Measurements from ENCODE around the gene TNRC18. TPM values are rescaled to one million over a fixed set of nuclear protein-coding genes. Genes with fewer than 3 reads are reported as not detected.

TNRC18 gene
- total RNA-seq, 1 experiment from 2014 or later = 31.5 TPM

DNA sequence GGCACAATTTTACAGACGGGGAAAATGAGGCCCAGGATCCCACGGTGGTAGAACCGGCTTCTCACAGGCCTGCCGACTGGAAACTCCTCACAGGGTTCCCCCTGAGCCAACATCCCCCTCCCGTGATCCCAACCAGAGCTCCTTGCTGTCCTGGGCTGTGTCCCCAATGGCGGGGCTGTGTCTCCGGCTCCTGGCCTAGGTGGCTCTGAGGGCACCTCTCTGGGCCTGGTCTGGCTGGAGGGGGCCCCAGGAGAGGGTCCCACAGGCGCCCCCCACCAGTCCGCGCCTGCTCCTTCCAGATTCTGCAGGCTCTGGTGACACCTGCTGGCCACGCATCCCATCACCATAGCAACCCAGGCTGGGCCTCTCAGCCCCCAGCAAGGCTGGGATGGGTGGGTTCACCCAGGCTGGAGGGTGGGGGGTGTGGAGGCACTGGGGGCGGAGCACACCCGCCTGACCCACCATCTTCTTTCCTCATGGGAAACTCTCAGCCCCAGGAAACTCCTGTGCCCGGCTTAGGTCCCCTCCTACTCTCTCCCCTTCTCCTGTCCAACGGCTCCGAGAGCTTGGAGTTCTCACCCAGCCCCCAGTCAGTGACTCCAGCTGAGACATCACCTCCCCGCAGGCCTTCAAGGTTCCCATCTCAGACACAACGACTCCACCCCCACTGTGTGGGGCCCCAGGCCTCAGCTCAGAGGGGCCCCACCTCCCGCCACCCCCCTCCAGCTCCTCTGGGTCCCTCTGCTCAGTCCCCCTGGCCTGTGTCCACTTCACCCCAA lies 27.1 kb upstream of the TNRC18 start:
- DNase-seq (ENCODE audit: low read depth) = peak; percentile 58

DNA sequence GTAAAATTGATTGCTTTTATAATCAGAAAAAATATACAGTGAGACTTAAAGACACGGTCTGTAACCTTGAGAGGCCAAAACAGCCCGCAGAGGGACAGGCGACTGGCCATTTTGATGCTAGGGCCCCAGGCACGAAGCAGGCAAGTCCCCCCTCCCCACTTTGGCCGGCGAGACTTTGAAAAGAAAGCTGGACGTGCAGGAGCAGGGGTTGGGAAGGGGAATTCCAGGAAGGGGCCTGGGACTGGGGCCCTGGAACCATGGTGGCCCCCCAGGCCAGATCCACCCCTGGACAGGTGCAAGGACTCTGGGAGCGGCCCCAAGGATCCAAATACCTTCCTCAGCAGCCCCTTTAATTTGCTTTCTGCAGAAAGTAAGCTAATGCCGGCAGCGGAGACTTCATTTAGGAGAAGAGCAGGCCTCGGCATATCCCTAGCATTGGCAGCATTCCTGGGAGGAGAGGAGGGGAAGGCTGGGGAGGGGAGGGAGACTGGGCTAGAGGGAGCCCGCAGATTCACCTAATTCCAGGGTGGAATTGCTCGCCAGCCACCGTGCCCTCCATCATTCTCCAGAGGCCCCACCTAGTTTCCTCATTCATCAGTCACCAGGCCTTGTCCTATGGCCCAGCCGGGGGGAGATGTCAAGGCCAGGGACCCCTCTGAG lies 24.9 kb upstream of the TNRC18 start:
- DNase-seq (ENCODE audit: low read depth) = no peak

DNA sequence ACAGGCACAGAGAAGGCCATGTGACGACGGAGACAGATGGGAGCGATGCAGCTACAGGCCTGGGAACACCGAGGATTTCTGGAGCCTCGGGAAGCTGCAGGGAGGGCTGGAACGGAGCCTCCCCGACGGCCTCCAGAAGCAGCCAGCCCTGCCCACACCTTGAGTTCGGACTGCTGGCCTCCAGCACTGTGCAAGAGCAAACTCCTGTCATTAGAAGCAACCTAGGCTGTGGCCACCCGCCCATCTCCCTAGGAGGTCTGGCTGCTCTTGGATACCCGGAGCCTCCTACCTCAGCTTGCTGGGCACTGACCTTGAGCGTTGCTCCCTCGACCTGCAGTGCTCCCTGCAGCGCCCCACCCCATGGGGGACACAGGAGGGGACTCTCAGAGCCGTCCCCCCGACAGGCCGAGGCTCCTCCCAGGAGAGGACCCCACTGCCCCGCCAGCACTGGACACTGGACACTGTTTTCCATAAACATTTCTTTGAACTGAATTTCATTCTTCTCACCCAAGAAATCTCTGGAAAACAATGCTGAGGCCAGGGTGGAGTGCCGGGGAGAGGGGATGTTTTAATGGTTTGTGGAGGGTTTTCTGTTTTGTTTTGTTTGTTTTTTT lies 22.5 kb upstream of the TNRC18 start:
- no peak for DNase-seq (ENCODE audit: low read depth)

DNA sequence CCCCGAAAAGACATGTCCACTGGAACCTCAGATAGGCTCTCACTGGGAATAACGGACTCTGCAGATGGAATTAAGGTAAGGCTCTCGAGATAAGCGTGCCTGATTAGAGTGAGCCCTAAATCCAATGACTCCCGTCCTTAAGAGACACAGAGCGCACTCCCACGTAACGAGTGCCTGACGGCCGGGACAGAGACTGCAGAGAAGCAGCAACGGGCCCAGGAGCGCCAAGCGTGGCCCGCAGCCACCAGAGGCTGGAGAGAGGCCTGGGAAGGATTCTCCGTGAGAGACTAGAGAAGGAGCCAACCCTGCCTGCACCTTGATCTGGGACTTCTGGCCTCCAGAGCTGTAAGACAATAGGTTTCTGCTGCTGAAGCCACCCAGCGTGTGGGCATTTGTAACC lies 20.0 kb upstream of the TNRC18 start:
- DNase-seq (ENCODE audit: low read depth) = no peak

DNA sequence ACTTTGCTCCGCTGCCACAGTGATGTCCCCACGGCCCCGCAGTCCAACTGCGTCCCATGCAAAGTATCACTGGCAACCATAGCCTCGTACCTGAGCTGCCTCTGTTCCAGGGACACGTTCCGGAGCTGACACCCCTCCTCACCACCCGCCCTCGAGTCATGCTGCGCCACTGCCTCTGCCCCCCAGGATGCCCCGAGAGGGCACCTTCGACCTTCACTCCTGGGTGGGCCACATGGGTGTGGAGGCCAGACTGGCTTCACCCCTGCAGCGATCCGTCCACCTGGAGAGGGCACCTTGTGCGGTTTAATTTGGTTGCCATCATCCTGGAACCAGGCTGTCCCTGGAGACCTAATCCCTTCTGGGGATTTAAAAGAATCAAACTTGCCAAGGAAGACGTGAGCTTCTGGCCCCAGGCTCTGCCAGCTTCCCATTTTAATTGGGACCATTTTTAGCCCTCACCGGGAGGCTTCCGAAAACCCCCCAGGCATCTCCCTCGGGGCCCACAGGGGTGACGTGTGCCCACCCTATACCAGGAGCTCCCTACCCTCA lies 19.2 kb upstream of the TNRC18 start:
- no peak for DNase-seq (ENCODE audit: low read depth)

DNA sequence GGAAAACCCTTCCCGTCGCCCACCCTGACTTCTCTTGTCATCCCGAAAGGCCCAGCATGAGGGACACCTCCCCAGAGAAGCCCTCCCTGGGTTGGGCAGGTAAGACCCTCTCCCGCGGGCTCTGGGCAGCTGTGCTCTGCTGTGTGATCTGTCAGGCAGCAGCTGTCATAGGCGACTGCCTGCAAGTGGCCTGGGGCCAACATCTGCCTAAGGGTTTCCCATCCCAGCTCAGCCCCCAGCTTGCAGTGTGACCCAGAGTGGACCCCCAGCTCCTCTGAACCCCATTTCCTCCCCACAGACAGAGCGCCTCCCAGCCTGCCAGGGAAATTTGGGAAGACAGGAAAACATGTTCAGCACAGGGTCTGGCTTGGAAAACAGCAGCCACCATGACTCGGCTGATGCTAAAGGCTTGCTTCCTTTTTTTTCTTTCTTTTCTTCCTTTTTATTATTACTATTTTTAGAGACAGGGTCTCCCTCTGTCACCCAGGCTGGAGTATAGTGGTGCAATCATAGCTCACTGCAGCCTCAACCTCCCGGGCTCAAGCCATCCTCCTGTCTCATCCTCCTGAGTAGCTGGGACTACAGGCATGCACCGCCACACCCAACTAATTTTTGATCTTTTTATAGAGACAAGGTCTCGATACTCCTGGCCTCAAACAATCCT lies 18.3 kb upstream of the TNRC18 start:
- DNase-seq (ENCODE audit: low read depth) = no peak

DNA sequence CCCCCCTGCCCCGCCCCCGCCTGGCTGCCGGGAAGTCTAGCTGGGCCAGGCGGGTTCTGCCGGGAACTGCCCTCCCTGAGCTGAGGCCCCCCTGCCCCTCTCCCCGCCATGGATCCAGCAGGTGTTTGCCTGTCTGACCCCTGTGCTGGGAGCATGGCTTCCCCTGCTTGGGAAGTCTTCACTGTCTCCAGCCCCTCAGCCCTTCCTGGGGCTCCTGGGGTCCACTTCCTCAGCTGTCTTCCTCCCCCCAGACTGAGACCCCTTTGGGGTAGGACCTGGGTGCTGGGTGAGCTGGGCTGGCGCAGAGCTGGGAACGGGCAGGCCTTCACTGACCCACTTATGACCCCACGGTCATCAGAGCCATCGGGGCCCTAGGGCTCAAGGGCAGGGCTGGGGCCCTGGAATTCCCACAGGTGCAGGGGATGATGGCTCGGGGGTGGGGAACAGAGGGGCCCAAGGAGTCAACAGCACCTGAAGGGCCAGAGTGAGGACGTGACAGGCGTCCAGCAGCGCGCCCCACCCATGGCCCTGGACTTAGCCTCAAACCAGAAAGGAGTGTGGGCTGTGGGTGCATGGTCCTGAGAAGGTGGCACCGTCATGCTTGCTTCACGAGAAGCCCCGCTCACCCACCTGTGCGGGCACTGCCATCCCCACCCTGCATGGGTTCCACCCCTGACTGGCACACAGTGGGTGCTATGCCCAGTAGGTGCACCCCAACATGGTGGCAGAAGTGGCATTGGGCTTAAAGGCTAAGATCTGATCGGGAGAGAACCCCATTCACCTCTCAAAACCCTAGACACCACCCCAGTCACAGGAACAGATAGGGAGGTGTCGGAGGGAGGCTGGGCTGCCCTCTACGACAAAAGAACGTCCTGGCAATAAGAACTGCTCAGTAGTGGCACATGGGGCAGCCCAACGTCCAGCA lies 16.2 kb upstream of the TNRC18 start:
- no peak for DNase-seq (ENCODE audit: low read depth)

DNA sequence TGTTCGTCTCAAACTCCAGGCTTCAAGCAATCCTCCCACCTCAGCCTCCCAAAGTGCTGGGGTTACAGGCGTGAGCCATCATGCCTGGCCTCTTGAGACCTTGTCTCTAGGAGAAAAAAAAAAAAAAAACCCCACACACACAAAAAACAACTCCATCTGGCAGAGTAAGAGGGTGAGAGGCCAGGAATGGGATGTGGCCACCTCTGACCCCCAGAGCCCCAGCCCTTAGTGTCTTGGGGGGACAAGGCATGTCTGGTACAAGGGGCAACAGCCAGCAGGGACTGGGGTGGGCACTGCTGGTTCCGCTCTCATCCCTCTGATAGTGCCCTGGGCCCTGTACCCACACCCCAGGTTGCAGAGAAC lies 15.6 kb upstream of the TNRC18 start:
- no peak for DNase-seq (ENCODE audit: low read depth)

DNA sequence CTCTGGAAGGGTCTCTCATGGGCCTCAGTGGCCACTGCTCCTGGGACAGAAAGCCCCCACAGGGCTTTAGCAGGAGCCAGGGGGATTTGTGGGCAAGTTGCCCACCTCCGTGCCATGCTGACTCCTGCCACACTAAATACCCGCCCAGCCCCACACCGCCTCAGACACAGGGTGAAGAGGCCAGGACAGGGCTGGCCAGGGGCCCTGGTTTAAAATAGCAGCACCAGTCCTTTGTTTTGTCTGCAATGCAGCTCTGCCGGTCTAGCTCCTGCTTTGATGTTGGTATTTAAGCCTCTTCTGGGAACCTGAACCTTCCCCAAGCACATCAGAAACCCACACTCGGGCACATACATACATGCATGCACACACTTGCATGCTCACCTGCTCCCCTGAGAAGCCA lies 14.4 kb upstream of the TNRC18 start:
- no peak for DNase-seq (ENCODE audit: low read depth)

DNA sequence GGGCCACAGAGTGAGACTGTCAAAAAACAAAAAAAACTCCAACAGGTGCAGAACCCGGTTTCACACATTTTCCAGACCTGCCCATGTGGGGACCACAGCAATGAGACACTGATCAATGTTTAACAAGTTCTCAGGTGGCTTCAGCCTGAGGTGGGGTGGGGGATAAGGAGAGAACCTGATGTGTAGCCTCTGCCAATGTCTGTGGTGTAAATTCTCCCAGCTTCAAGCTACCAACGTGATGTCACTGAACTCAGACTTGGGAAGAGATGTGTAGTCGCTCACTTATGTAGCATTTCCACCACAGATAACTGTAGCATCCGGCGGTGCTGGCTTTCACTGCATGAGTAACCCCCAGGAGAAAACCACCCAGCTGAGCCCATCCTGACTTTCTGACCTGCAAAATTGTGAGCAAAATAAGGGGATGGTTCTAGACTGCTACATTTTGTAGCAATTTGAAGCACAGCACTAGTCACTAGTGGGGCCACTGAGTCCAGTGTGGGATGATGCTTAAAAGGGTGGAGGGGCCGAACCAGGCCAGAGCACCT lies 13.8 kb upstream of the TNRC18 start:
- DNase-seq (ENCODE audit: low read depth) = no peak

DNA sequence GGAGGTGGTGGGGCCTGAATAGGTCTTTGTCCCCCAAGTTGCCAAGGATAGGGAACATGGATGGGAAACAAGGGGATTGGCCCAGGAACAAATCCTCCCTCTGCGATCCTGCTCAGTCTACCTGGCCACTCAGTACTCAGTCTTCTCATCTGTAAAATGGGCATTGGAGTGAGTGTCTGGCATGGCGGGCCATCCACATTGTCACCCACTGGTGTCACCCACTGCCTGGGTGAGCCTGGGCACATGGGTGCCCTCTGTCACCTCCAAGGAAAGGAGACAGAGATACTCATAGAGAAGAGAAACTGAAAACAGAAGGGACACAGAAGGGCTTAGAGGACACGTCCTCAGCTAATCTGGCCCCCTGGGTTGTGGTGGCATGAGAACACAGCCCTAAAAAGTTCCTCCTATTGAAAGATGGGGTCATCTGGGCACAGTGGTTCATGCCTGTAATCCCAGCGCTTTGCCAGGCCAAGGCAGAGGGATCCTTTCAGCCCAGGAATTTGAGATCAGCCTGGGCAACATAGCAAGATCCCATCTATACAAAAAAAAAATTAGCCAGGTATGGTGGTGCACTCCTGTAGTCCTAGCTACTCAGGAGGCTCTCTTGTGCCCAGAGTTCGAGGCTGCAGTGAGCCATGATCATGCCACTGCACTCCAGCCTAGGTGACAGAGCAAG lies 12.5 kb upstream of the TNRC18 start:
- no peak for DNase-seq (ENCODE audit: low read depth)

DNA sequence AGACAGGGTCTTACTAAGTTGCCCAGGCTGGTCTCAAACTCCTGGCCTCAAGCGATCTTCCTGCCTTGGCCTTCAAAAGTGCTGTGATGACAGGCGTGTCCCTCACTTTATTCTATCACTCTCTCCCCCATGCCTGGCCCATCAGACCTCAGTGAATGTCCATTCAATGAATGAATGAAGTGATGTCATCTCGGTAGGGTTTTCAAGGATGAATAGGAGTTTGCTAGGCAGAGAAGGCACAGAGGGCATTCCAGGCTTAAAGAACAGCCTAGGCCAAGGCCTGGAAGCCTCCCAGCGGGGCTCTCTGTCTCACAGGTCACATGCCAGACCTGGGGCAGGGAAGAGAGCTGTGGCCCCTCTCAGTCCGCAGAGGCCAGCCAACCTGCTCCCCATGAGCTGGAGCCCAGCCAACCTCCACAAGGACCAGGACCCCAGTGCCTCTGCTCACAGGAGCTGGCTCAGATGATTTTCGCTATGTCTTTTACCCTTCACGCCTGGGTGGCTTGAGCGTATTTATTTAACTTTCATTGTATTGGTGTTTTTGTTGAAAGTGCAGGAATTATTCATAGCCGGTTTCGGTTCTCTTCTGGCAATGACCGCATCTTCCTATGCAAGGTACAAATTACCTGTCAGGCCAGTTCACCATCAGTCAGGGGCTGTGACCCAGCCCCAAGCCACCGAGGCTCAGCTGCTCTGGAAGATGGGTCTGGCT lies 11.8 kb upstream of the TNRC18 start:
- DNase-seq (ENCODE audit: low read depth) = no peak

DNA sequence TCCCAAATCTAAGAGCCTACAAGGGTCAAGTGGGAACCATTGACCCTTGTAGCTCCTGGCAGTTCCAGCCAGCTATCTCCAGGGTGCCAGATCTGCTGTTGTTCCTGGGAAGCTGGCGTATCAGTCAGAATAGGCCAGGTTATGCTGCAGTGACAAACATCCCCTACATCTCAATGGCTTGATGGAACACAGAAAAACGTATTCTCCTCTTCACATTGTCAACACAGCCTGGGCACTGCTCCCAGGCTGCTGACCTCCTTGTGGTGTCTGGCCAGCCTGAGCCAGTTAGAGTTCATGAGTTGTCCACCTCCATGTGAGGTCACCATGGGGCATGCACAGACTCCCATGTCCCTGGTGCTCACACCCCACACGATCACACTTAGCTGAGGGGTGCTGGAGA lies 9.5 kb upstream of the TNRC18 start:
- no peak for DNase-seq (ENCODE audit: low read depth)

DNA sequence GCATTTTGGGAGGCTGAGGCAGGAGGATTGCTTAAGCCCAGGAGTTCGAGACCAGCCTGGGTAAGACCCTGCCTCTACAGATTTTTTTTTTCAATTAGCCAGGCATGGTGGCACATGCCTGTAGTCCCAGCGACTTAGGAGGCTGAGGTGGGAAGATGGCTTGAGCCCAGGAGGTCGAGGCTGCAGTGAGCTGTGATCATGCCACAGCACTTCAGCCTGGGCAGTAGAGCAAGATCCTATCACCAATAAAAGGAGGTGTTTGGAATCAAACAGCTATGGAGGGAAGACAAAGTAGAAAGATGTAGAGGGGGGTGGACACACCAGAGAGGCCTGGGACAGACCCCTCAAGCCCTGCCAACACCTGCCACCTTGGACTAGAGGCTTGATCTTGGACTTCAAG lies 9.1 kb upstream of the TNRC18 start:
- no peak for DNase-seq (ENCODE audit: low read depth)

DNA sequence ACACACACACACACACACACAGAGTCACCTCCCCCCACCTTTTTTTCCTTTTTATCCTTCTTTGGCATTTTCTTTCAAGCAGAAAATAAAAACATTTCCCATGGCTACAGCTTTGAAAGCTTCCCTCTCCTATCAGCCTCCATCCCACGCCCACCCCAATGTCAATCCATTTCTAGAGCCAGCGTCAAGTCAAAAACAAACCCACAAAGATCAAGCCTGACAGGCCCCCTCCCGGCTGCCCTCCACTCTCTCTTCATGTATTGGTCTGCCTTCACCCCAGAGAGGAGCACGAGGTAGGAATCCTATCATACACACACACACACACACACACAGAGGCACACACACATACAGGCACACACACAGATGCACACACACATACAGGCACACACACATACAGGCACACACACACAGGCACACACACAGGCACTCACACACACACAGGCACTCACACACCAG lies 8.0 kb upstream of the TNRC18 start:
- DNase-seq (ENCODE audit: low read depth) = no peak

DNA sequence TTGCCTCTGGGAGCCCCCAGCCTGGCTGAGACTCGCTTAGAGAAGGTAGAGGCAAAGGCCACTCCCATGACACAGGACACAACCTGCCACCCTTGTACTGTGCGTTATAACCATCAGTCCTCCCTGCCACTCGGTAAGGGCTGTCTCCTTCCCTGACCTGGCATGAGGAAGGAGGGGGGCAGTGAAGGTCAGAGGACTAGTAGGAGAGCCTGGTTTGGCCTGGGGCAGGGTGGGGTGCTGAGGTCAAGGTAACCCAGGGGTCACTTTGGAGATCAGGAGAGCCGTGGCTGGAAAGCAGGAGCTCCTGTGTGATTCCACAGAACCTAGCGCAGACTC lies 6.9 kb upstream of the TNRC18 start:
- DNase-seq (ENCODE audit: low read depth) = no peak

DNA sequence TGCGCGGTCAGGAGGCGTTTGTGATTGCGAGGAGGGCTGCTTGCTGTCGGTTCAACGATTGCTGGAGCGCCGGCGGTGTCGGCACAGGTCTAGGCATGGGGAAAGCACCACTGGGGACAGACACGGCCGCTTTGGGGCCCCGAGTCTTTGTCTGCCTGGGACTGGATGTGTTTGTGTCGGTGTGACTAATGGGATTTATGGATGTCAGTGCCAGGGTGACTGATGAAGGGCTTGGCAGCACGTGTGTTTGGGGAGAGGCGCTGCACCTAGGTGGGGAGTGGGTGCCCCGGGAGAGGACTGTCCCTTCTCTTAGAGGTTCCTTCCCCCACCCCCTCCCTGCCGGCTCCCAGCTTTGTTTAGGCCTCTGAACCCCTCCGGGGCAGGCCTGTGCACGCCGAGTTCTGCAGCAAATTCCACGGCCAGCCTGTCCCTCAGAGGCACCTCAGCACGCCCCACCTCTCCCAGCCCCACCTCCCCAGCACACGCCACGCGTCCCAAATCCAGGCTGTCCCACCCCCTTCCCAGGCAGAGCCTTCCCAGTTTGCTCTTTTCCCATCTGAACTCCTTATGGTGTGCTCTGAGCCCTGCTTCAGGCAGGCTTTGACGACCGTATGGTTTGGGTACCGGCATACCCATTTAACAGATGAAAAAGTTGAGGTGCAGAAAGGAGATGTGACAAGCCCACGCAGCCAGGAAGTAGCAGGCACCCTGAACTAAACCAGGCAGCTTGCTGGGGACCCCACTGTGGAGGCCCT lies 6.4 kb upstream of the TNRC18 start:
- peak; percentile 53 for DNase-seq (ENCODE audit: low read depth)

DNA sequence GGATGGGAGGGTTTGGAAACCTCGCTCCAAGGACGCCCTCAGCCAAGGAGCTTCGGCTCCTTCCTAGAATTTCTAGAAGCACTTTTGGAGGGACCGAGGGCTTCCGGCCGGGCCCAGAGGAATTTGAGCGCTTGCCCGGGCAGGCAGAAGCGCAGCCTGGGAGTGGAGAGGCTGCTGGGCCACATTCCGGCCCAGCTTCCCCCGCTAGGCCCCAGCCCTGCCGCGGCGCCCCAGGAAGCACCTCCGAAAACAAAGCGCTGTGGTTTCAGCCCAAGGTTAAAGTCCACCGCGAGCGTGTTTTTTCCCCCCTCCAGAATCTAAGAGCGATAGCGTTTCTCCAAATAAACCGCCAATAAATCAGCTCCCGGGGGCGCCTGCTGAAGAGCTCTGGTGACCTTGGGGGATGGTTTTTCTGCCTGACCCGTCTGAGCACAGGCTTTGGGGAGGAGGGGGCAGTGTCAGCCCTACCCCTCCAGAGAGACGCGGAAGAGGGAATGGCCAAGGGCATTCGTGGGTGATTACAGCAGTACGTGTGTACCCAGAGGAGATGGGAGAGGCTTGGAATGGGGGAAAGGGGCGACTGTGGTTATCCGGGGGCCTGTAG lies 5.7 kb upstream of the TNRC18 start:
- no peak for DNase-seq (ENCODE audit: low read depth)

Measured in Daoy (cell line).